ENCODE results near the gene GH1. TPM values are rescaled to one million over a fixed set of nuclear protein-coding genes. Genes with fewer than 3 reads are reported as not detected.
A peak's percentile ranks its signal among the peaks of the same experiment; 100 is the strongest.
"Not testable (repeated sequence)": the region's sequence is repeated elsewhere in the genome, so short reads cannot be mapped to it uniquely, and the experiment has no call there.

The GH1 gene
- polyA plus RNA-seq (ENCODE audit: low read depth in 6 of 6): 1 to 10 TPM in 1 of 6 donors, not detected in 5; 1.8 TPM

GRCh38 chr17:63918789-63919305 lies at the start of gene GH1:
GH1 (minus strand) TSS chr17:63918839; CDS start chr17:63918776, 63 bp downstream.
- ATAC-seq (ENCODE audit: low read depth in 2 of 2); H3K27me3 Mint-ChIP-seq; H3K36me3 Mint-ChIP-seq; H3K9me3 Mint-ChIP-seq; DNase-seq: not testable (repeated sequence)
- Mint-ChIP-seq H3K4me1 (peaks cover 37 to 94% (median 82%) of the 10 kb centered on the region in 3 donors), H3K4me3 (peak within 1 kb of the TSS; percentile 1 to 90 (median 80)), H3K27ac (peak within 1 kb of the TSS; percentile 58 to 98 (median 92))

- Mint-ChIP-seq H3K36me3 (no peaks in the 10 kb centered on the region), H3K4me3 (no peak overlapping the region), H3K27me3 (no peaks in the 10 kb centered on the region), H3K4me1 (peaks cover 11 to 15% (median 12%) of the 10 kb centered on the region in 3 donors), H3K9me3 (no peaks in the 10 kb centered on the region), H3K27ac (no peak overlapping the region)
- no peak for ATAC-seq (ENCODE audit: low read depth in 2 of 2)
- DNase-seq: no peak
Measured at GRCh38 chr17:63967953-63968352, 49.3 kb upstream of the GH1 start.

- DNase-seq (no peak), ATAC-seq (ENCODE audit: low read depth in 2 of 2) (peak; percentile 34 to 48)
- Mint-ChIP-seq H3K36me3 (no peaks in the 10 kb centered on the region), H3K9me3 (peaks cover 0 to 2% (median 0%) of the 10 kb centered on the region in 7 donors), H3K27me3 (no peaks in the 10 kb centered on the region), H3K4me3 (no peak overlapping the region), H3K27ac (no peak overlapping the region), H3K4me1 (peaks cover 13 to 19% (median 18%) of the 10 kb centered on the region in 3 donors)
Measured at GRCh38 chr17:63966646-63967264, 48.1 kb upstream of the GH1 start.

- DNase-seq (no peak), ATAC-seq (ENCODE audit: low read depth in 2 of 2) (no peak)
- Mint-ChIP-seq H3K36me3 (no peaks in the 10 kb centered on the region), H3K4me1 (peaks cover 20 to 29% (median 27%) of the 10 kb centered on the region in 3 donors), H3K4me3 (peak overlapping the region in 1 of 8 donors; percentile 21), H3K27me3 (no peaks in the 10 kb centered on the region), H3K27ac (peak overlapping the region in 1 of 6 donors; percentile 60), H3K9me3 (peaks cover 0 to 2% (median 0%) of the 10 kb centered on the region in 7 donors)
Measured at GRCh38 chr17:63963123-63963522, 44.5 kb upstream of the GH1 start.

- H3K27me3 Mint-ChIP-seq: no peaks in the 10 kb centered on the region
- ATAC-seq (ENCODE audit: low read depth in 2 of 2): no peak
- peak overlapping the region in 1 of 6 donors; percentile 85 for H3K27ac Mint-ChIP-seq
- peaks cover 20 to 28% (median 27%) of the 10 kb centered on the region in 3 donors for H3K4me1 Mint-ChIP-seq
- H3K4me3 Mint-ChIP-seq: peak overlapping the region in 1 of 8 donors; percentile 64
- peaks cover 0 to 2% (median 0%) of the 10 kb centered on the region in 7 donors for H3K9me3 Mint-ChIP-seq
- no peaks in the 10 kb centered on the region for H3K36me3 Mint-ChIP-seq
- no peak for DNase-seq
Measured at GRCh38 chr17:63962298-63962744, 43.7 kb upstream of the GH1 start.

GRCh38 chr17:63961355-63962212 lies 42.9 kb upstream of the GH1 start:
- Mint-ChIP-seq H3K9me3 (peaks cover 0 to 2% (median 0%) of the 10 kb centered on the region in 7 donors), H3K4me3 (peak overlapping the region in 6 of 8 donors; percentile 33 to 81 (median 44)), H3K36me3 (no peaks in the 10 kb centered on the region), H3K27me3 (no peaks in the 10 kb centered on the region), H3K27ac (peak overlapping the region in 3 of 6 donors; percentile 33 to 80 (median 51)), H3K4me1 (peaks cover 14 to 22% (median 20%) of the 10 kb centered on the region in 3 donors)
- DNase-seq: peak; percentile 42
- peak; percentile 93 to 95 for ATAC-seq (ENCODE audit: low read depth in 2 of 2)

GRCh38 chr17:63960430-63960829 lies 41.8 kb upstream of the GH1 start:
- Mint-ChIP-seq H3K27me3 (no peaks in the 10 kb centered on the region), H3K27ac (peak overlapping the region in 1 of 6 donors; percentile 42)

GRCh38 chr17:63960006-63960405 lies 41.4 kb upstream of the GH1 start:
- H3K4me3 Mint-ChIP-seq: no peak overlapping the region
- no peak overlapping the region for H3K27ac Mint-ChIP-seq

More at GRCh38 chr17:63960430-63960829, 41.8 kb upstream of the GH1 start:
- peaks cover 23 to 30% (median 25%) of the 10 kb centered on the region in 3 donors for H3K4me1 Mint-ChIP-seq
- H3K4me3 Mint-ChIP-seq: no peak overlapping the region
- no peak for ATAC-seq (ENCODE audit: low read depth in 2 of 2)
- H3K9me3 Mint-ChIP-seq: peaks cover 0 to 2% (median 0%) of the 10 kb centered on the region in 7 donors
- no peak for DNase-seq
- H3K36me3 Mint-ChIP-seq: no peaks in the 10 kb centered on the region

GRCh38 chr17:63956296-63956920 lies 37.8 kb upstream of the GH1 start:
- H3K27ac Mint-ChIP-seq: peak overlapping the region in 5 of 6 donors; percentile 75 to 98 (median 89)
- no peak for ATAC-seq (ENCODE audit: low read depth in 2 of 2)

More at GRCh38 chr17:63960006-63960405, 41.4 kb upstream of the GH1 start:
- DNase-seq: no peak
- Mint-ChIP-seq H3K36me3 (no peaks in the 10 kb centered on the region), H3K27me3 (no peaks in the 10 kb centered on the region), H3K9me3 (peaks cover 0 to 2% (median 0%) of the 10 kb centered on the region in 7 donors), H3K4me1 (peaks cover 25 to 32% (median 27%) of the 10 kb centered on the region in 3 donors)
- no peak for ATAC-seq (ENCODE audit: low read depth in 2 of 2)

GRCh38 chr17:63955791-63956190 lies 37.2 kb upstream of the GH1 start:
- peaks cover 0 to 1% (median 0%) of the 10 kb centered on the region in 7 donors for H3K9me3 Mint-ChIP-seq
- H3K27me3 Mint-ChIP-seq: no peaks in the 10 kb centered on the region
- peak overlapping the region in 1 of 8 donors; percentile 32 for H3K4me3 Mint-ChIP-seq
- H3K4me1 Mint-ChIP-seq: peaks cover 30 to 50% (median 30%) of the 10 kb centered on the region in 3 donors
- no peaks in the 10 kb centered on the region for H3K36me3 Mint-ChIP-seq
- peak overlapping the region in 5 of 6 donors; percentile 4 to 98 (median 88) for H3K27ac Mint-ChIP-seq
- ATAC-seq (ENCODE audit: low read depth in 2 of 2): no peak
- DNase-seq: no peak

More at GRCh38 chr17:63956296-63956920, 37.8 kb upstream of the GH1 start:
- H3K27me3 Mint-ChIP-seq: no peaks in the 10 kb centered on the region
- H3K36me3 Mint-ChIP-seq: no peaks in the 10 kb centered on the region
- DNase-seq: no peak
- peaks cover 28 to 49% (median 29%) of the 10 kb centered on the region in 3 donors for H3K4me1 Mint-ChIP-seq
- peak overlapping the region in 1 of 8 donors; percentile 3 for H3K4me3 Mint-ChIP-seq
- peaks cover 0 to 1% (median 0%) of the 10 kb centered on the region in 7 donors for H3K9me3 Mint-ChIP-seq

- H3K4me3 Mint-ChIP-seq: no peak overlapping the region
- DNase-seq (no peak), ATAC-seq (ENCODE audit: low read depth in 2 of 2) (no peak)
- H3K27ac Mint-ChIP-seq: peak overlapping the region in 4 of 6 donors; percentile 4 to 98 (median 50)
- H3K36me3 Mint-ChIP-seq: no peaks in the 10 kb centered on the region
- peaks cover 32 to 54% (median 36%) of the 10 kb centered on the region in 3 donors for H3K4me1 Mint-ChIP-seq
- peaks cover 0 to 1% (median 0%) of the 10 kb centered on the region in 7 donors for H3K9me3 Mint-ChIP-seq
- no peaks in the 10 kb centered on the region for H3K27me3 Mint-ChIP-seq
Measured at GRCh38 chr17:63955232-63955631, 36.6 kb upstream of the GH1 start.

GRCh38 chr17:63954402-63955063 lies 35.9 kb upstream of the GH1 start:
- DNase-seq: peak; percentile 81
- H3K9me3 Mint-ChIP-seq: peaks cover 0 to 1% (median 0%) of the 10 kb centered on the region in 7 donors
- ATAC-seq (ENCODE audit: low read depth in 2 of 2): peak; percentile 89 to 93
- peaks cover 30 to 52% (median 39%) of the 10 kb centered on the region in 3 donors for H3K4me1 Mint-ChIP-seq
- H3K27me3 Mint-ChIP-seq: no peaks in the 10 kb centered on the region
- peak overlapping the region in 7 of 8 donors; percentile 66 to 92 (median 85) for H3K4me3 Mint-ChIP-seq
- H3K27ac Mint-ChIP-seq: peak overlapping the region; percentile 95 to 99 (median 98)
- no peaks in the 10 kb centered on the region for H3K36me3 Mint-ChIP-seq
